ENCODE measurements around the gene ANKRD37. TPM values are rescaled to one million over a fixed set of nuclear protein-coding genes. Genes with fewer than 3 reads are reported as not detected.
"Not testable (repeated sequence)": the region's sequence is repeated elsewhere in the genome, so short reads cannot be mapped to it uniquely, and the experiment has no call there.

Gene ANKRD37
- total RNA-seq, 1 donor from 2014 or later, result 15.1 TPM

- Histone ChIP-seq H3K36me3 (ENCODE audit: control insufficient read depth in 3 of 3, insufficient read depth in 3 of 3, low read length in 3 of 3) (peaks cover 0 to 4% (median 4%) of the 10 kb centered on the region in 3 donors), H3K27ac (ENCODE audit: low read depth, low read length) (no peak overlapping the region), H3K9ac (ENCODE audit: low read depth in 1 of 3, low read length in 3 of 3) (no peak overlapping the region), H3K4me1 (ENCODE audit: control insufficient read depth in 3 of 3, insufficient read depth in 3 of 3, low read length in 3 of 3) (no peaks in the 10 kb centered on the region), H3K27me3 (ENCODE audit: control insufficient read depth in 3 of 3, insufficient read depth in 3 of 3, low read length in 3 of 3) (no peaks in the 10 kb centered on the region), H3K4me3 (ENCODE audit: low read length in 3 of 3) (no peak overlapping the region), H3K9me3 (ENCODE audit: control insufficient read depth in 3 of 3, low read length in 3 of 3) (no peaks in the 10 kb centered on the region)
Measured at GRCh38 chr4:185359767-185360446, 36.7 kb upstream of the ANKRD37 start.

- H3K9me3 ChIP-seq (ENCODE audit: control insufficient read depth in 3 of 3, low read length in 3 of 3), result no peaks in the 10 kb centered on the region
- no peak overlapping the region for H3K27ac ChIP-seq (ENCODE audit: low read depth, low read length)
- no peaks in the 10 kb centered on the region for H3K27me3 ChIP-seq (ENCODE audit: control insufficient read depth in 3 of 3, insufficient read depth in 3 of 3, low read length in 3 of 3)
- peaks cover 0 to 4% (median 4%) of the 10 kb centered on the region in 3 donors for H3K36me3 ChIP-seq (ENCODE audit: control insufficient read depth in 3 of 3, insufficient read depth in 3 of 3, low read length in 3 of 3)
- no peak overlapping the region for H3K9ac ChIP-seq (ENCODE audit: low read depth in 1 of 3, low read length in 3 of 3)
- H3K4me3 ChIP-seq (ENCODE audit: low read length in 3 of 3), result no peak overlapping the region
- H3K4me1 ChIP-seq (ENCODE audit: control insufficient read depth in 3 of 3, insufficient read depth in 3 of 3, low read length in 3 of 3), result no peaks in the 10 kb centered on the region
Measured at GRCh38 chr4:185361872-185362271, 34.8 kb upstream of the ANKRD37 start.

GRCh38 chr4:185362570-185362969, 34.1 kb upstream of the ANKRD37 start:
- H3K27ac ChIP-seq (ENCODE audit: low read depth, low read length); H3K4me3 ChIP-seq (ENCODE audit: low read length in 3 of 3); H3K27me3 ChIP-seq (ENCODE audit: control insufficient read depth in 3 of 3, insufficient read depth in 3 of 3, low read length in 3 of 3); H3K36me3 ChIP-seq (ENCODE audit: control insufficient read depth in 3 of 3, insufficient read depth in 3 of 3, low read length in 3 of 3); H3K9me3 ChIP-seq (ENCODE audit: control insufficient read depth in 3 of 3, low read length in 3 of 3); H3K4me1 ChIP-seq (ENCODE audit: control insufficient read depth in 3 of 3, insufficient read depth in 3 of 3, low read length in 3 of 3); H3K9ac ChIP-seq (ENCODE audit: low read depth in 1 of 3, low read length in 3 of 3): not testable (repeated sequence)

GRCh38 chr4:185363251-185363650, 33.4 kb upstream of the ANKRD37 start:
- Histone ChIP-seq H3K27ac (ENCODE audit: low read depth, low read length) (no peak overlapping the region), H3K4me3 (ENCODE audit: low read length in 3 of 3) (no peak overlapping the region), H3K9me3 (ENCODE audit: control insufficient read depth in 3 of 3, low read length in 3 of 3) (no peaks in the 10 kb centered on the region), H3K4me1 (ENCODE audit: control insufficient read depth in 3 of 3, insufficient read depth in 3 of 3, low read length in 3 of 3) (no peaks in the 10 kb centered on the region), H3K9ac (ENCODE audit: low read depth in 1 of 3, low read length in 3 of 3) (no peak overlapping the region), H3K36me3 (ENCODE audit: control insufficient read depth in 3 of 3, insufficient read depth in 3 of 3, low read length in 3 of 3) (peaks cover 0 to under 1% (median 0%) of the 10 kb centered on the region in 3 donors), H3K27me3 (ENCODE audit: control insufficient read depth in 3 of 3, insufficient read depth in 3 of 3, low read length in 3 of 3) (no peaks in the 10 kb centered on the region)

GRCh38 chr4:185364886-185365285, 31.8 kb upstream of the ANKRD37 start:
- Histone ChIP-seq H3K36me3 (ENCODE audit: control insufficient read depth in 3 of 3, insufficient read depth in 3 of 3, low read length in 3 of 3) (peaks cover 0 to 3% (median 0%) of the 10 kb centered on the region in 3 donors), H3K9me3 (ENCODE audit: control insufficient read depth in 3 of 3, low read length in 3 of 3) (no peaks in the 10 kb centered on the region)

GRCh38 chr4:185369731-185370130, 26.9 kb upstream of the ANKRD37 start:
- H3K36me3 ChIP-seq (ENCODE audit: control insufficient read depth in 3 of 3, insufficient read depth in 3 of 3, low read length in 3 of 3), result peaks cover 9 to 19% (median 11%) of the 10 kb centered on the region in 3 donors
- H3K9ac ChIP-seq (ENCODE audit: low read depth in 1 of 3, low read length in 3 of 3), result no peak overlapping the region
- H3K9me3 ChIP-seq (ENCODE audit: control insufficient read depth in 3 of 3, low read length in 3 of 3), result no peaks in the 10 kb centered on the region
- H3K27ac ChIP-seq (ENCODE audit: low read depth, low read length), result no peak overlapping the region
- no peaks in the 10 kb centered on the region for H3K4me1 ChIP-seq (ENCODE audit: control insufficient read depth in 3 of 3, insufficient read depth in 3 of 3, low read length in 3 of 3)
- no peaks in the 10 kb centered on the region for H3K27me3 ChIP-seq (ENCODE audit: control insufficient read depth in 3 of 3, insufficient read depth in 3 of 3, low read length in 3 of 3)
- no peak overlapping the region for H3K4me3 ChIP-seq (ENCODE audit: low read length in 3 of 3)

More at GRCh38 chr4:185364886-185365285, 31.8 kb upstream of the ANKRD37 start:
- H3K27ac ChIP-seq (ENCODE audit: low read depth, low read length), result no peak overlapping the region
- H3K9ac ChIP-seq (ENCODE audit: low read depth in 1 of 3, low read length in 3 of 3), result no peak overlapping the region
- no peaks in the 10 kb centered on the region for H3K27me3 ChIP-seq (ENCODE audit: control insufficient read depth in 3 of 3, insufficient read depth in 3 of 3, low read length in 3 of 3)
- H3K4me1 ChIP-seq (ENCODE audit: control insufficient read depth in 3 of 3, insufficient read depth in 3 of 3, low read length in 3 of 3), result no peaks in the 10 kb centered on the region
- H3K4me3 ChIP-seq (ENCODE audit: low read length in 3 of 3), result no peak overlapping the region

- H3K9ac ChIP-seq (ENCODE audit: low read depth in 1 of 3, low read length in 3 of 3), result no peak overlapping the region
- H3K27ac ChIP-seq (ENCODE audit: low read depth, low read length), result no peak overlapping the region
- H3K4me1 ChIP-seq (ENCODE audit: control insufficient read depth in 3 of 3, insufficient read depth in 3 of 3, low read length in 3 of 3), result no peaks in the 10 kb centered on the region
- H3K36me3 ChIP-seq (ENCODE audit: control insufficient read depth in 3 of 3, insufficient read depth in 3 of 3, low read length in 3 of 3), result peaks cover 9 to 19% (median 11%) of the 10 kb centered on the region in 3 donors
- H3K27me3 ChIP-seq (ENCODE audit: control insufficient read depth in 3 of 3, insufficient read depth in 3 of 3, low read length in 3 of 3), result no peaks in the 10 kb centered on the region
- no peaks in the 10 kb centered on the region for H3K9me3 ChIP-seq (ENCODE audit: control insufficient read depth in 3 of 3, low read length in 3 of 3)
- no peak overlapping the region for H3K4me3 ChIP-seq (ENCODE audit: low read length in 3 of 3)
Measured at GRCh38 chr4:185370268-185370949, 26.2 kb upstream of the ANKRD37 start.

- Histone ChIP-seq H3K27ac (ENCODE audit: low read depth, low read length) (no peak overlapping the region), H3K36me3 (ENCODE audit: control insufficient read depth in 3 of 3, insufficient read depth in 3 of 3, low read length in 3 of 3) (peaks cover 9 to 19% (median 11%) of the 10 kb centered on the region in 3 donors), H3K9ac (ENCODE audit: low read depth in 1 of 3, low read length in 3 of 3) (no peak overlapping the region), H3K4me1 (ENCODE audit: control insufficient read depth in 3 of 3, insufficient read depth in 3 of 3, low read length in 3 of 3) (no peaks in the 10 kb centered on the region), H3K27me3 (ENCODE audit: control insufficient read depth in 3 of 3, insufficient read depth in 3 of 3, low read length in 3 of 3) (no peaks in the 10 kb centered on the region), H3K4me3 (ENCODE audit: low read length in 3 of 3) (no peak overlapping the region), H3K9me3 (ENCODE audit: control insufficient read depth in 3 of 3, low read length in 3 of 3) (no peaks in the 10 kb centered on the region)
Measured at GRCh38 chr4:185371702-185372101, 24.9 kb upstream of the ANKRD37 start.

- Histone ChIP-seq H3K27me3 (ENCODE audit: control insufficient read depth in 3 of 3, insufficient read depth in 3 of 3, low read length in 3 of 3) (no peaks in the 10 kb centered on the region), H3K9me3 (ENCODE audit: control insufficient read depth in 3 of 3, low read length in 3 of 3) (no peaks in the 10 kb centered on the region), H3K4me1 (ENCODE audit: control insufficient read depth in 3 of 3, insufficient read depth in 3 of 3, low read length in 3 of 3) (no peaks in the 10 kb centered on the region), H3K27ac (ENCODE audit: low read depth, low read length) (no peak overlapping the region), H3K4me3 (ENCODE audit: low read length in 3 of 3) (no peak overlapping the region), H3K36me3 (ENCODE audit: control insufficient read depth in 3 of 3, insufficient read depth in 3 of 3, low read length in 3 of 3) (peaks cover 8 to 19% (median 9%) of the 10 kb centered on the region in 3 donors), H3K9ac (ENCODE audit: low read depth in 1 of 3, low read length in 3 of 3) (no peak overlapping the region)
Measured at GRCh38 chr4:185374027-185374426, 22.6 kb upstream of the ANKRD37 start.

GRCh38 chr4:185374573-185374972, 22.1 kb upstream of the ANKRD37 start:
- Histone ChIP-seq H3K27me3 (ENCODE audit: control insufficient read depth in 3 of 3, insufficient read depth in 3 of 3, low read length in 3 of 3) (no peaks in the 10 kb centered on the region), H3K9ac (ENCODE audit: low read depth in 1 of 3, low read length in 3 of 3) (no peak overlapping the region), H3K4me1 (ENCODE audit: control insufficient read depth in 3 of 3, insufficient read depth in 3 of 3, low read length in 3 of 3) (no peaks in the 10 kb centered on the region), H3K4me3 (ENCODE audit: low read length in 3 of 3) (no peak overlapping the region), H3K27ac (ENCODE audit: low read depth, low read length) (no peak overlapping the region), H3K36me3 (ENCODE audit: control insufficient read depth in 3 of 3, insufficient read depth in 3 of 3, low read length in 3 of 3) (peaks cover 8 to 19% (median 9%) of the 10 kb centered on the region in 3 donors), H3K9me3 (ENCODE audit: control insufficient read depth in 3 of 3, low read length in 3 of 3) (no peaks in the 10 kb centered on the region)
